AML-193 (cell line): ENCODE data around the gene SGTA.
"Not testable (repeated sequence)": the region's sequence is repeated elsewhere in the genome, so short reads cannot be mapped to it uniquely, and the experiment has no call there.

Experiments used
- DNase-seq, 2 experiments: peaks; one replicate each; lab custom pipeline; 2025; lab: John Stamatoyannopoulos, UW

Gene SGTA

GRCh38 chr19:2713170-2713569, 69.9 kb downstream of the SGTA start:
- not testable (repeated sequence) for DNase-seq

DNA sequence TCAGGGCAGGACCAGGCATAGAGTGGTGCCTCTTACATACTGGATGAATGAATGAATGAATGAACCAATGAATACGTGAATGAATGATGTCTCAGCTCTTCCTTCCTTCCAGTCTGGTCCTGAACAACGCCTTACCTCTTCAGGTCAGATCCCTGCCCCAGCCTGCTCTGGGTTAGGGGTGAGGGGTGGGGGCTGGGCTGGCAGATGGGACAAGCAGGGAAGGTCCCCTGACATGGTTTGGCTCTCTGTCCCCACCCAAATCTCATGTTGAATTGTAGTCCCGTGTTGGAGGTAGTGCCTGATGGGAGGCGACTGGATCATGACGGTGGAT, 71.2 kb downstream of the SGTA start:
- no peak for DNase-seq

DNA sequence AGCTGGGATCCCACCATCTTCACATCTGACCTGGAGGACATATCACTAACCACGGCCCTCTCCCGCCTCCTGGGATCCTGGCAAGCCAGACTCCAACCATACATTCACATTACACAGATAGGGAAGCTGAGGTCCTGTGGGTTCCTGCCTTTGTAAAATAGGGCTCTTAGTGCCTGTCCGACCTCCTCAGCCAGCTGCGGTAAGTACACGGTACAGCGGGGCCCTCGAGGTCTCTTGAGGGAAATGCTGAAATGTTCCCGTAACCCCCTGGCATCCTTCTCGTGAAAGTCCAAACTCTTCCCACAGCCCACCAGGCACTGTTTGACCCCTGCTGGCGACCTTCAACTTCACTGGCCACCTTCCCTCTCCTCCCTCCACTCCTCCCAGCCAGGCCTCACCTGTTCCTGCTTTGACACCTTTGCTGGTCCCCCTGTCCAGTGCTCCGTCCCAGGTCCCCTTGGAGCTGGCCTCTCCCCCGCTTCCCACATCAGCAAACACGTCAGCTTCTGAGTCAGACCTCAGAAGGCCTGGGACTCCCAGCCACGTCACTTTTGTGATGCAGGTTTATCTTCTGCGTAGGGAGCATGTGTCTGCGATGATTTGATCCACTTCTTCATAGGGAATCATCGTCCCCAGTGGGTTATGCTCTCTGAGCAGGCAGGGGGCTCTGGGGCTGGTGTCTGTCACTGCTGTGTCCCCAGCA, 71.8 kb downstream of the SGTA start:
- DNase-seq, result no peak

- no peak for DNase-seq
These were observed 76.8 kb downstream of the SGTA start for GRCh38 chr19:2706251-2706650.
